GM12878 (cell line): ENCODE results near the gene HSPBP1. TPM values are rescaled to one million over a fixed set of nuclear protein-coding genes. Genes with fewer than 3 reads are reported as not detected.
A peak's percentile ranks its signal among the peaks of the same experiment; 100 is the strongest.

Experiments
- ATAC-seq: fragments of 200-7000 bp; cut with Tn5 transposase; 3 replicates; pipeline ENCODE4 v1.9.1; 2020; ENCODE audit warnings: mild to moderate bottlenecking, moderate library complexity
- BruUV-seq: library from RNA; stranded (reverse); fragments of 400-500 nt; replicated peaks from 2 replicates; lab custom pipeline; 2021; lab: Mats Ljungman, UMichigan
- CTCF ChIA-PET: fragments of 300-600 bp; sonication (Branson Sonifier 250); formaldehyde crosslinking; extraction: SDS; loops from one replicate; lab custom pipeline; 2021; ENCODE audit warnings: inconsistent platforms; lab: Yijun Ruan, JAX
- POLR2A ChIA-PET: fragments of 350-600 bp; formaldehyde crosslinking; extraction: SDS; loops from one replicate; lab custom pipeline; 2021; ENCODE audit warnings: inconsistent platforms; lab: Charles Lee
- RAD21 ChIA-PET: fragments of 300-600 bp; sonication (Branson Sonifier 250); formaldehyde crosslinking; loops from one replicate; lab custom pipeline; 2023; ENCODE audit warnings: antibody characterized with exemption; ENCODE audit not compliant: unreplicated experiment; lab: Charles Lee
- SMC1A ChIA-PET: fragments of 300-600 bp; sonication (Branson Sonifier 250); formaldehyde crosslinking; loops from one replicate; lab custom pipeline; 2023; ENCODE audit not compliant: unreplicated experiment, uncharacterized antibody; lab: Charles Lee
- DNase-seq: peaks from one replicate; pipeline ENCODE4 v3.0.0-alpha.2; 2011; ENCODE audit warnings: low read depth, low spot score
- FAIRE-seq: peaks from 3 replicates; lab custom pipeline; 2011; peaks lifted over from hg19 to GRCh38; lab: Jason Lieb, UNC
- H2AFZ ChIP-seq: 2 replicates; pipeline ENCODE4 v1.6.0; 2011; ENCODE audit warnings: low read depth, low read length, control low read depth; ENCODE audit not compliant: control insufficient read depth
- H3K27ac ChIP-seq: 2 replicates; pipeline ENCODE4 v1.5.1; 2011; ENCODE audit warnings: control low read depth; ENCODE audit not compliant: control insufficient read depth, insufficient read depth
- H3K27me3 ChIP-seq, 2 experiments: replicated peaks in 1 of 2; 2 replicates each; pipeline versions ENCODE4 v1.6.0 to v1.6.1; 2011; ENCODE audit warnings: low read length in 1 of 2; ENCODE audit not compliant: control insufficient read depth in 2 of 2, insufficient read depth in 2 of 2
- H3K36me3 ChIP-seq, 2 experiments: 2 replicates each; pipeline ENCODE4 v1.5.1; 2011; ENCODE audit warnings: low read length in 1 of 2; ENCODE audit not compliant: control insufficient read depth in 2 of 2, insufficient read depth in 2 of 2
- H3K4me1 ChIP-seq: 2 replicates; pipeline ENCODE4 v1.6.1; 2011; ENCODE audit warnings: mild to moderate bottlenecking, low read length, moderate library complexity, mixed read lengths; ENCODE audit not compliant: control insufficient read depth, insufficient read depth
- H3K4me2 ChIP-seq: 2 replicates; pipeline ENCODE4 v1.6.0; 2011; ENCODE audit warnings: control low read depth; ENCODE audit not compliant: control insufficient read depth, insufficient read depth
- H3K4me3 ChIP-seq: fragments of 200-600 bp; sonication (generic); 2 replicates; pipeline ENCODE4 v1.5.1; 2016
- H3K79me2 ChIP-seq: 2 replicates; pipeline ENCODE4 v1.6.0; 2011; ENCODE audit warnings: low read length; ENCODE audit not compliant: control insufficient read depth, insufficient read depth
- H3K9ac ChIP-seq: 2 replicates; pipeline ENCODE4 v1.8.0; 2011; ENCODE audit warnings: low read length, control low read depth, mixed read lengths; ENCODE audit not compliant: control insufficient read depth, insufficient read depth
- H3K9me3 ChIP-seq: replicated peaks from 3 replicates; pipeline ENCODE4 v1.5.1; 2011; ENCODE audit warnings: mild to moderate bottlenecking, low read length; ENCODE audit not compliant: control insufficient read depth, insufficient read depth
- H4K20me1 ChIP-seq: 2 replicates; pipeline ENCODE4 v1.6.0; 2011; ENCODE audit not compliant: control insufficient read depth, insufficient read depth
- ATF7 ChIP-seq: fragments of 450-650 bp; IDR thresholded peaks from 2 replicates; pipeline ENCODE4 v1.6.1; 2016; ENCODE audit warnings: low read depth, mild to moderate bottlenecking
- NFYA ChIP-seq: IDR thresholded peaks from 2 replicates; pipeline ENCODE4 v1.6.1; 2011; ENCODE audit warnings: low read depth, mild to moderate bottlenecking, low read length, improper control_type of control experiment, borderline replicate concordance
- PML ChIP-seq: IDR thresholded peaks from 2 replicates; pipeline ENCODE4 v1.6.1; 2012; ENCODE audit warnings: low read length, inconsistent platforms
- RCOR1 ChIP-seq: conservative IDR thresholded peaks from 2 replicates; pipeline ENCODE4 v1.6.1; 2012; ENCODE audit warnings: low read depth, low read length, improper control_type of control experiment
- SIX5 ChIP-seq: IDR thresholded peaks from 2 replicates; pipeline ENCODE4 v1.6.1; 2011; ENCODE audit warnings: mild to moderate bottlenecking, low read depth, low read length, moderate library complexity; ENCODE audit not compliant: severe bottlenecking
- SMARCA5 ChIP-seq: fragments of 450-650 bp; IDR thresholded peaks from 2 replicates; pipeline ENCODE4 v1.6.1; 2017; ENCODE audit warnings: mild to moderate bottlenecking
- SPI1 ChIP-seq: IDR thresholded peaks from 2 replicates; pipeline ENCODE4 v1.6.1; 2011; ENCODE audit warnings: low read depth, mild to moderate bottlenecking, low read length, moderate library complexity, borderline replicate concordance; ENCODE audit not compliant: insufficient read depth
- TBL1XR1 ChIP-seq: IDR thresholded peaks from 2 replicates; pipeline ENCODE4 v1.6.1; 2012; ENCODE audit warnings: low read depth, low read length, improper control_type of control experiment
- TCF3 ChIP-seq: IDR thresholded peaks from 2 replicates; pipeline ENCODE4 v1.6.1; 2012; ENCODE audit warnings: low read depth, mild to moderate bottlenecking, low read length, borderline replicate concordance; ENCODE audit not compliant: insufficient read depth
- whole genome bisulfite sequencing: methylation state at CpG from one replicate; pipeline ENCODE4 v1.1.6; 2016; ENCODE audit warnings: low lambda C conversion rate; ENCODE audit not compliant: insufficient replicate concordance, insufficient coverage; ENCODE audit errors: missing lambda C conversion rate; 5-methylcytosine and 5-hydroxymethylcytosine counted together
- in situ Hi-C: fragments of 300-500 bp; cut with MboI; formaldehyde crosslinking; loops from 9 replicates; pipeline ENCODE4 v1.14.3; 2018; ENCODE audit warnings: mixed read lengths
- intact Hi-C: fragments of 100-400 bp; cut with micrococcal nuclease; formaldehyde crosslinking; loops from one replicate; pipeline ENCODE4 v1.14.2; 2022; ENCODE audit not compliant: unreplicated experiment
- polyA plus RNA-seq, 11 experiments: library from polyadenylated mRNA; depleted of rRNA in 4 of 11; unstranded in 6 of 11; stranded (reverse) in 5 of 11; fragments of >200 nt; fragmentation: Nextera tagmentation in 4 of 11; fragmentation: Illumina TruSeq in 1 of 11; extraction: Ambion mirVana in 4 of 11; extraction: Trizol in 1 of 11; gene quantifications; 1 replicate in 1 of 11; 2 replicates in 10 of 11; pipeline versions ENCODE4 v1.2.1 to v1.2.3, GENCODE V29; 2011 to 2016; ENCODE audit warnings: inconsistent platforms in 2 of 11, missing spikeins in 2 of 11, low read depth in 1 of 11
- total RNA-seq, 4 experiments: library from RNA; depleted of rRNA in 3 of 4; stranded (reverse); fragments of >200 nt in 3 of 4; fragmentation: Illumina TruSeq in 1 of 4; extraction: Trizol in 1 of 4; gene quantifications; 2 replicates each; pipeline versions ENCODE4 v1.2.1 to v1.2.3, GENCODE V29; 2013 to 2021
- TF ChIP-seq, protein P1 (sequence below), 3 experiments: IDR thresholded peaks in 2 of 3; conservative IDR thresholded peaks in 1 of 3; 2 replicates each; pipeline ENCODE4 v1.5.1; 2011; ENCODE audit warnings: low read depth in 3 of 3, low read length in 3 of 3, mild to moderate bottlenecking in 3 of 3, control low read depth in 2 of 3, moderate library complexity in 2 of 3, inconsistent platforms in 1 of 3, mixed read lengths in 1 of 3; ENCODE audit not compliant: control insufficient read depth in 2 of 3, insufficient read depth in 1 of 3; ENCODE audit errors: extremely low read depth in 1 of 3
- TF ChIP-seq, protein P2 (sequence below): IDR thresholded peaks from 2 replicates; pipeline ENCODE4 v1.6.1; 2011; ENCODE audit warnings: borderline replicate concordance, low read depth, mild to moderate bottlenecking, moderate library complexity, mixed read lengths, low read length; ENCODE audit not compliant: insufficient read depth; ENCODE audit errors: extremely low read length

Gene HSPBP1
- total and polyA plus RNA-seq, 10 of the 15 experiments (the other 5 are each of a cell fraction or from before 2014, with no cell fraction given), result 0.18 to 83.3 (median 23.0) TPM

- ATAC-seq (no peak), DNase-seq (no peak)
- H3K4me1 ChIP-seq, result no peaks in the 10 kb centered on the region
- H3K9me3 ChIP-seq, result no peaks in the 10 kb centered on the region
- no peak within 1 kb of the TSS for H3K4me2 ChIP-seq
- CTCF ChIA-PET, result no interaction called here
- H3K9ac ChIP-seq, result no peak within 1 kb of the TSS
- peaks cover 3% of the 10 kb centered on the region; the same call in 1 of the 2 replicates for H4K20me1 ChIP-seq
- RAD21 ChIA-PET, result no interaction called here
- no peak within 1 kb of the TSS for H2AFZ ChIP-seq
- no peak for TF ChIP-seq TCF3
- TF ChIP-seq PML, result 0 out of 2 replicates have a peak, but pooled peaks have one; percentile 35
- TF ChIP-seq, all 136 proteins: peak for 1
- BruUV-seq, result no TSS peak
- H3K79me2 ChIP-seq, result no peaks in the 10 kb centered on the region
- no peaks in the 10 kb centered on the region for H3K27me3 ChIP-seq
- in situ Hi-C loops (no loop called here), intact Hi-C loops (no loop called here)
- ChIA-PET SMC1A (no interaction called here), POLR2A (no interaction called here)
- FAIRE-seq, result no peak
- no peak within 1 kb of the TSS for H3K4me3 ChIP-seq
- H3K27ac ChIP-seq, result no peak within 1 kb of the TSS
- H3K36me3 ChIP-seq, result peaks cover 8 to 41% of the 10 kb centered on the region in 2 experiments; a peak in 3 of 4 replicates
- WGBS, result 89% methylated on average over 12 of the region's 12 CpGs
Measured at GRCh38 chr19:55228403-55229031, 51.4 kb downstream of the HSPBP1 start, which contains the start of gene TMEM86B. Gene TMEM86B (minus strand): TSS chr19:55228763. CDS start chr19:55228741, 22 bp downstream.

DNA sequence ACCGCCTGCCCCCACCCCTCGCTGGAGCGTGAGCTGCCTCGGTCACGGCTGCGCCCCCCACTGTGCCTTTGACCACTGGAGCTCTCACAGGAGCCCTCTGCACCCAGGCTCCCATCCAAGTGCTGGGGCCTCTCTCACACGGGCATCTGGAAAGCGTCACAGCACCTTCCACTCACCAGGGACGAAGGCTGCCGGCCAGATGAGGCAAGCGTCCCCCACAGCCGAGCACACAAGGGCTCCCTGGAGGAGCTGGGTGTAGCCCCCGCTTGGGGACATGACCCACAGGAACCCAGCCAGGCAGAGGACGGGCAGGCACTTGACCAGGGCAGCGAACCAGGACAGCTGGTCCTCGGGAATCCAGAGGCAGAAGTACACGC lies 51.9 kb downstream of the HSPBP1 start:
- H3K4me1 ChIP-seq, result no peaks in the 10 kb centered on the region
- ChIA-PET RAD21 (no interaction called here), SMC1A (no interaction called here), POLR2A (interaction anchor here (0.9 kb wide), 1 partner anchor 27 kb away, joined by 3 read pairs; no protein-coding TSS in a partner anchor), CTCF (no interaction called here)
- in situ Hi-C loops, result no loop called here
- no peaks in the 10 kb centered on the region for H3K27me3 ChIP-seq
- no peak for DNase-seq
- peaks cover 3% of the 10 kb centered on the region; the same call in 1 of the 2 replicates for H4K20me1 ChIP-seq
- H3K4me2 ChIP-seq, result no peak overlapping the region
- H3K27ac ChIP-seq, result no peak overlapping the region
- WGBS, result 81% methylated on average over 15 of the region's 17 CpGs
- H3K79me2 ChIP-seq, result no peaks in the 10 kb centered on the region
- FAIRE-seq, result no peak
- H3K9me3 ChIP-seq, result no peaks in the 10 kb centered on the region
- no peak for ATAC-seq
- TF ChIP-seq SPI1, result no peak
- TF ChIP-seq NFYA, result no peak
- TF ChIP-seq SMARCA5, result no peak
- TF ChIP-seq, protein P1, sequence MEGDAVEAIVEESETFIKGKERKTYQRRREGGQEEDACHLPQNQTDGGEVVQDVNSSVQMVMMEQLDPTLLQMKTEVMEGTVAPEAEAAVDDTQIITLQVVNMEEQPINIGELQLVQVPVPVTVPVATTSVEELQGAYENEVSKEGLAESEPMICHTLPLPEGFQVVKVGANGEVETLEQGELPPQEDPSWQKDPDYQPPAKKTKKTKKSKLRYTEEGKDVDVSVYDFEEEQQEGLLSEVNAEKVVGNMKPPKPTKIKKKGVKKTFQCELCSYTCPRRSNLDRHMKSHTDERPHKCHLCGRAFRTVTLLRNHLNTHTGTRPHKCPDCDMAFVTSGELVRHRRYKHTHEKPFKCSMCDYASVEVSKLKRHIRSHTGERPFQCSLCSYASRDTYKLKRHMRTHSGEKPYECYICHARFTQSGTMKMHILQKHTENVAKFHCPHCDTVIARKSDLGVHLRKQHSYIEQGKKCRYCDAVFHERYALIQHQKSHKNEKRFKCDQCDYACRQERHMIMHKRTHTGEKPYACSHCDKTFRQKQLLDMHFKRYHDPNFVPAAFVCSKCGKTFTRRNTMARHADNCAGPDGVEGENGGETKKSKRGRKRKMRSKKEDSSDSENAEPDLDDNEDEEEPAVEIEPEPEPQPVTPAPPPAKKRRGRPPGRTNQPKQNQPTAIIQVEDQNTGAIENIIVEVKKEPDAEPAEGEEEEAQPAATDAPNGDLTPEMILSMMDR (IDR thresholded peaks at IDR 0.05 in 2 of 3, conservative IDR thresholded peaks at IDR 0.05 in 1 of 3; ENCODE audit: control insufficient read depth in 2 of 3, extremely low read depth in 1 of 3, insufficient read depth in 1 of 3, low read depth in 3 of 3, low read length in 3 of 3), result no peak
- TF ChIP-seq ATF7, result no peak
- TF ChIP-seq TBL1XR1, result no peak
- TF ChIP-seq, protein P2, sequence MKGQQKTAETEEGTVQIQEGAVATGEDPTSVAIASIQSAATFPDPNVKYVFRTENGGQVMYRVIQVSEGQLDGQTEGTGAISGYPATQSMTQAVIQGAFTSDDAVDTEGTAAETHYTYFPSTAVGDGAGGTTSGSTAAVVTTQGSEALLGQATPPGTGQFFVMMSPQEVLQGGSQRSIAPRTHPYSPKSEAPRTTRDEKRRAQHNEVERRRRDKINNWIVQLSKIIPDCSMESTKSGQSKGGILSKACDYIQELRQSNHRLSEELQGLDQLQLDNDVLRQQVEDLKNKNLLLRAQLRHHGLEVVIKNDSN, result no peak
- TF ChIP-seq RCOR1, result no peak
- no peak for TF ChIP-seq SIX5
- no peak overlapping the region for H2AFZ ChIP-seq
- no TSS peak for BruUV-seq
- intact Hi-C loops, result no loop called here
- no peak overlapping the region for H3K4me3 ChIP-seq
- H3K9ac ChIP-seq, result no peak overlapping the region
- peaks cover 4 to 41% of the 10 kb centered on the region in 2 experiments; a peak in 3 of 4 replicates for H3K36me3 ChIP-seq
